ENCODE data around the gene CDCP1. TPM values are rescaled to one million over a fixed set of nuclear protein-coding genes. Genes with fewer than 3 reads are reported as not detected.
A peak's percentile ranks its signal among the peaks of the same experiment; 100 is the strongest.

Gene CDCP1
- total RNA-seq, 1 donor, result 7.6 TPM

- Histone ChIP-seq H3K27me3 (ENCODE audit: insufficient read depth, low read length) (no peaks in the 10 kb centered on the region), H3K36me3 (ENCODE audit: insufficient read depth, low read length) (no peaks in the 10 kb centered on the region), H3K4me2 (ENCODE audit: insufficient read depth, low read length) (no peak overlapping the region), H4K20me1 (ENCODE audit: insufficient read depth, low read length) (no peaks in the 10 kb centered on the region), H3K27ac (ENCODE audit: low read depth, low read length) (no peak overlapping the region), H3K9me3 (ENCODE audit: low read depth, low read length) (no peaks in the 10 kb centered on the region), H2AFZ (ENCODE audit: low read length) (no peak overlapping the region), H3K79me2 (ENCODE audit: insufficient read depth, low read length) (no peaks in the 10 kb centered on the region), H3K4me1 (ENCODE audit: insufficient read depth, low read length) (peaks cover 27% of the 10 kb centered on the region), H3K4me3 (ENCODE audit: insufficient read depth, low read length) (no peak overlapping the region)
- no peak for TF ChIP-seq CTCF (IDR thresholded peaks at IDR 0.05; ENCODE audit: extremely low read depth, low read depth, low read length)
- DNase-seq (ENCODE audit: insufficient read length, low spot score, missing footprints), result no peak
Measured at GRCh38 chr3:45171283-45171682, 25.1 kb upstream of the CDCP1 start.

GRCh38 chr3:45170096-45170495 lies 23.9 kb upstream of the CDCP1 start:
- H3K36me3 ChIP-seq (ENCODE audit: insufficient read depth, low read length), result no peaks in the 10 kb centered on the region
- H3K79me2 ChIP-seq (ENCODE audit: insufficient read depth, low read length), result no peaks in the 10 kb centered on the region
- no peaks in the 10 kb centered on the region for H3K27me3 ChIP-seq (ENCODE audit: insufficient read depth, low read length)
- H3K4me1 ChIP-seq (ENCODE audit: insufficient read depth, low read length), result peaks cover 27% of the 10 kb centered on the region
- no peak overlapping the region for H3K4me3 ChIP-seq (ENCODE audit: insufficient read depth, low read length)
- DNase-seq (ENCODE audit: insufficient read length, low spot score, missing footprints), result no peak
- no peak for TF ChIP-seq CTCF (IDR thresholded peaks at IDR 0.05; ENCODE audit: extremely low read depth, low read depth, low read length)
- H3K9me3 ChIP-seq (ENCODE audit: low read depth, low read length), result no peaks in the 10 kb centered on the region
- peak overlapping the region; percentile 54 for H2AFZ ChIP-seq (ENCODE audit: low read length)
- no peak overlapping the region for H3K4me2 ChIP-seq (ENCODE audit: insufficient read depth, low read length)
- H3K27ac ChIP-seq (ENCODE audit: low read depth, low read length), result no peak overlapping the region
- no peaks in the 10 kb centered on the region for H4K20me1 ChIP-seq (ENCODE audit: insufficient read depth, low read length)

- Histone ChIP-seq H3K4me1 (ENCODE audit: insufficient read depth, low read length) (peaks cover 27% of the 10 kb centered on the region), H3K27me3 (ENCODE audit: insufficient read depth, low read length) (no peaks in the 10 kb centered on the region), H3K4me2 (ENCODE audit: insufficient read depth, low read length) (no peak overlapping the region), H3K4me3 (ENCODE audit: insufficient read depth, low read length) (no peak overlapping the region), H2AFZ (ENCODE audit: low read length) (no peak overlapping the region), H3K79me2 (ENCODE audit: insufficient read depth, low read length) (no peaks in the 10 kb centered on the region), H4K20me1 (ENCODE audit: insufficient read depth, low read length) (no peaks in the 10 kb centered on the region), H3K36me3 (ENCODE audit: insufficient read depth, low read length) (no peaks in the 10 kb centered on the region), H3K9me3 (ENCODE audit: low read depth, low read length) (no peaks in the 10 kb centered on the region), H3K27ac (ENCODE audit: low read depth, low read length) (no peak overlapping the region)
- TF ChIP-seq CTCF (IDR thresholded peaks at IDR 0.05; ENCODE audit: extremely low read depth, low read depth, low read length), result no peak
- no peak for DNase-seq (ENCODE audit: insufficient read length, low spot score, missing footprints)
Measured at GRCh38 chr3:45169125-45169904, 23.1 kb upstream of the CDCP1 start.

- H3K27me3 ChIP-seq (ENCODE audit: insufficient read depth, low read length), result no peaks in the 10 kb centered on the region
- TF ChIP-seq CTCF (IDR thresholded peaks at IDR 0.05; ENCODE audit: extremely low read depth, low read depth, low read length), result no peak
- H3K9me3 ChIP-seq (ENCODE audit: low read depth, low read length), result no peaks in the 10 kb centered on the region
- no peak overlapping the region for H2AFZ ChIP-seq (ENCODE audit: low read length)
- no peak for DNase-seq (ENCODE audit: insufficient read length, low spot score, missing footprints)
- peak overlapping the region; percentile 88 for H3K27ac ChIP-seq (ENCODE audit: low read depth, low read length)
- no peaks in the 10 kb centered on the region for H4K20me1 ChIP-seq (ENCODE audit: insufficient read depth, low read length)
- H3K36me3 ChIP-seq (ENCODE audit: insufficient read depth, low read length), result no peaks in the 10 kb centered on the region
- H3K4me1 ChIP-seq (ENCODE audit: insufficient read depth, low read length), result peaks cover 27% of the 10 kb centered on the region
- no peaks in the 10 kb centered on the region for H3K79me2 ChIP-seq (ENCODE audit: insufficient read depth, low read length)
- no peak overlapping the region for H3K4me3 ChIP-seq (ENCODE audit: insufficient read depth, low read length)
- H3K4me2 ChIP-seq (ENCODE audit: insufficient read depth, low read length), result no peak overlapping the region
Measured at GRCh38 chr3:45168451-45168850, 22.3 kb upstream of the CDCP1 start.

Data from osteoblast (primary cell).